SU-DHL-6 (cell line): Measurements from ENCODE around the gene NSMCE1.

ENCODE experiments used
- CTCF ChIP-seq: fragments of 200-600 bp; sonication (generic); IDR thresholded peaks from one replicate; pipeline ENCODE4 v1.5.1; 2017; ENCODE audit warnings: antibody characterized with exemption, mild to moderate bottlenecking, low read length, moderate library complexity; ENCODE audit not compliant: insufficient read depth, poor library complexity, severe bottlenecking
- EZH2phosphoT487 ChIP-seq: fragments of 200-600 bp; sonication (generic), shearing (Covaris generic); conservative IDR thresholded peaks from 2 replicates; pipeline ENCODE4 v1.6.1; 2018; ENCODE audit warnings: mild to moderate bottlenecking, antibody characterized with exemption, low read length, moderate library complexity, mixed read lengths

DNA sequence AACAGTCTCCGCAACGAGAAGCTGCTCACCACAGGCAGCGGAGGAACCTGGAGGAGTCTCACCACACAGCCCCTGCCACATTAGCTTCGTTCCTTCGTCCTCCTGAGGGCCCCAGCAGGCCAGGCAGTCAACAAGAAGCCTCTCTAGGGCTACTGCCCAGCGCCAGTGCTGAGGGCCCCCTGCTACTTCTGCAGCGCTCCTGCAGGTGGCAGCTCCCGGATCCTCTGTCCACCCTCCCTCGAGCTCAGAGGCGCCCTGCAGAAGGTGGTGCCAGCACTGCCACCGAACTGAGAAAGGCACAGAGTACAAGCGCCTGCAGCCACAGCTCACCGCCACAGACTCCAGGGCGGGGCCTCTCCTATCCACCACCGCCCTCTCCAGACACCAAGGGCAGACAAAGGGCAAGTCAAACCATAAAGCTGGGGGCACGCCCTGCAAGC, 38.0 kb downstream of the NSMCE1 start:
- TF ChIP-seq CTCF (no peak), EZH2phosphoT487 (no peak)
